ENCODE measurements around the gene YY1. TPM values are rescaled to one million over a fixed set of nuclear protein-coding genes. Genes with fewer than 3 reads are reported as not detected.

The YY1 gene
- total and polyA plus RNA-seq, 9 of the 15 experiments (the other 6 are each of a cell fraction or from before 2014, with no cell fraction given): 20.8 to 74.2 (median 46.7) TPM

GRCh38 chr14:100213956-100214769, 24.8 kb upstream of the YY1 start (continued):
- TF ChIP-seq, protein P1, sequence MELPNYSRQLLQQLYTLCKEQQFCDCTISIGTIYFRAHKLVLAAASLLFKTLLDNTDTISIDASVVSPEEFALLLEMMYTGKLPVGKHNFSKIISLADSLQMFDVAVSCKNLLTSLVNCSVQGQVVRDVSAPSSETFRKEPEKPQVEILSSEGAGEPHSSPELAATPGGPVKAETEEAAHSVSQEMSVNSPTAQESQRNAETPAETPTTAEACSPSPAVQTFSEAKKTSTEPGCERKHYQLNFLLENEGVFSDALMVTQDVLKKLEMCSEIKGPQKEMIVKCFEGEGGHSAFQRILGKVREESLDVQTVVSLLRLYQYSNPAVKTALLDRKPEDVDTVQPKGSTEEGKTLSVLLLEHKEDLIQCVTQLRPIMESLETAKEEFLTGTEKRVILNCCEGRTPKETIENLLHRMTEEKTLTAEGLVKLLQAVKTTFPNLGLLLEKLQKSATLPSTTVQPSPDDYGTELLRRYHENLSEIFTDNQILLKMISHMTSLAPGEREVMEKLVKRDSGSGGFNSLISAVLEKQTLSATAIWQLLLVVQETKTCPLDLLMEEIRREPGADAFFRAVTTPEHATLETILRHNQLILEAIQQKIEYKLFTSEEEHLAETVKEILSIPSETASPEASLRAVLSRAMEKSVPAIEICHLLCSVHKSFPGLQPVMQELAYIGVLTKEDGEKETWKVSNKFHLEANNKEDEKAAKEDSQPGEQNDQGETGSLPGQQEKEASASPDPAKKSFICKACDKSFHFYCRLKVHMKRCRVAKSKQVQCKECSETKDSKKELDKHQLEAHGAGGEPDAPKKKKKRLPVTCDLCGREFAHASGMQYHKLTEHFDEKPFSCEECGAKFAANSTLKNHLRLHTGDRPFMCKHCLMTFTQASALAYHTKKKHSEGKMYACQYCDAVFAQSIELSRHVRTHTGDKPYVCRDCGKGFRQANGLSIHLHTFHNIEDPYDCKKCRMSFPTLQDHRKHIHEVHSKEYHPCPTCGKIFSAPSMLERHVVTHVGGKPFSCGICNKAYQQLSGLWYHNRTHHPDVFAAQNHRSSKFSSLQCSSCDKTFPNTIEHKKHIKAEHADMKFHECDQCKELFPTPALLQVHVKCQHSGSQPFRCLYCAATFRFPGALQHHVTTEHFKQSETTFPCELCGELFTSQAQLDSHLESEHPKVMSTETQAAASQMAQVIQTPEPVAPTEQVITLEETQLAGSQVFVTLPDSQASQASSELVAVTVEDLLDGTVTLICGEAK (IDR thresholded peaks at IDR 0.05): 0 out of 2 replicates have a peak, but pooled peaks have one; percentile 31
- TF ChIP-seq, protein P1 (CRISPR knock-in tag; IDR thresholded peaks at IDR 0.05): no peak
- TF ChIP-seq ARID1B (IDR thresholded peaks at IDR 0.05) (no peak; the same call in 1 of the 2 replicates), MAX (CRISPR knock-in tag; IDR thresholded peaks at IDR 0.05) (peak; percentile 62), CC2D1A (IDR thresholded peaks at IDR 0.05) (no peak), NUFIP1 (IDR thresholded peaks at IDR 0.05; ENCODE audit: partially characterized antibody) (no peak), USF1 (CRISPR knock-in tag; IDR thresholded peaks at IDR 0.05) (no peak; the same call in 1 of the 2 replicates), CBFB (CRISPR knock-in tag; IDR thresholded peaks at IDR 0.05) (no peak; the same call in 1 of the 2 replicates), HNRNPL (IDR thresholded peaks at IDR 0.05; ENCODE audit: low read depth, low read length) (peak; percentile 87), ZNF12 (CRISPR knock-in tag; IDR thresholded peaks at IDR 0.05) (0 out of 2 replicates have a peak, but pooled peaks have one; percentile 64), CXXC5 (CRISPR knock-in tag; IDR thresholded peaks at IDR 0.05) (peak; percentile 62; the same call in 1 of the 2 replicates), CHCHD3 (CRISPR knock-in tag; IDR thresholded peaks at IDR 0.05) (no peak), ZSCAN32 (CRISPR knock-in tag; IDR thresholded peaks at IDR 0.05) (no peak), NFIX (CRISPR knock-in tag; IDR thresholded peaks at IDR 0.05; ENCODE audit: low read depth) (no peak), CBX1 (IDR thresholded peaks at IDR 0.05; ENCODE audit: low read depth) (peak; percentile 40; the same call in 1 of the 2 replicates)
- TF ChIP-seq, protein P2, sequence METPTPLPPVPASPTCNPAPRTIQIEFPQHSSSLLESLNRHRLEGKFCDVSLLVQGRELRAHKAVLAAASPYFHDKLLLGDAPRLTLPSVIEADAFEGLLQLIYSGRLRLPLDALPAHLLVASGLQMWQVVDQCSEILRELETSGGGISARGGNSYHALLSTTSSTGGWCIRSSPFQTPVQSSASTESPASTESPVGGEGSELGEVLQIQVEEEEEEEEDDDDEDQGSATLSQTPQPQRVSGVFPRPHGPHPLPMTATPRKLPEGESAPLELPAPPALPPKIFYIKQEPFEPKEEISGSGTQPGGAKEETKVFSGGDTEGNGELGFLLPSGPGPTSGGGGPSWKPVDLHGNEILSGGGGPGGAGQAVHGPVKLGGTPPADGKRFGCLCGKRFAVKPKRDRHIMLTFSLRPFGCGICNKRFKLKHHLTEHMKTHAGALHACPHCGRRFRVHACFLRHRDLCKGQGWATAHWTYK (CRISPR knock-in tag; IDR thresholded peaks at IDR 0.05): 0 out of 2 replicates have a peak, but pooled peaks have one; percentile 16
